Activated CD8-positive, alpha-beta T cell treated with anti-CD3 and anti-CD28 coated beads, Interleukin-2, amount 10 ng/mL, durations not matched to agents 7 days and 5 days (primary cell): ENCODE data around the gene NOL4L. TPM values are rescaled to one million over a fixed set of nuclear protein-coding genes. Genes with fewer than 3 reads are reported as not detected.

ENCODE experiments used
- ATAC-seq: fragments of 150-1000 bp; cut with Tn5 transposase; one replicate; pipeline ENCODE4 v1.10.0; 2021; ENCODE audit warnings: moderate library complexity
- CTCF ChIA-PET: fragments of 350-600 bp; sonication (Branson Sonifier 250); formaldehyde crosslinking; loops from one replicate; lab custom pipeline; 2021; ENCODE audit warnings: antibody characterized with exemption; lab: Charles Lee
- POLR2A ChIA-PET: fragments of 350-600 bp; sonication (Branson Sonifier 250); formaldehyde crosslinking; loops from one replicate; lab custom pipeline; 2021; ENCODE audit warnings: antibody characterized with exemption; lab: Charles Lee
- DNase-seq: peaks from one replicate; pipeline ENCODE4 v3.0.0-alpha.2; 2020
- H3K27ac Mint-ChIP-seq: one replicate; pipeline ENCODE4 v1.8.0; 2021; ENCODE audit warnings: mild to moderate bottlenecking, mixed read lengths
- H3K27me3 Mint-ChIP-seq: one replicate; pipeline ENCODE4 v1.8.0; 2021; ENCODE audit warnings: low read depth, mixed read lengths
- H3K36me3 Mint-ChIP-seq: one replicate; pipeline ENCODE4 v1.8.0; 2021; ENCODE audit warnings: low read depth, mixed read lengths
- H3K4me1 Mint-ChIP-seq: one replicate; pipeline ENCODE4 v1.8.0; 2021; ENCODE audit warnings: low read depth, mixed read lengths
- H3K4me3 Mint-ChIP-seq: one replicate; pipeline ENCODE4 v1.8.0; 2021; ENCODE audit warnings: mild to moderate bottlenecking, mixed read lengths
- H3K9me3 Mint-ChIP-seq: one replicate; pipeline ENCODE4 v1.8.0; 2022; ENCODE audit warnings: mixed read lengths; ENCODE audit not compliant: insufficient read depth
- total RNA-seq, 2 experiments: library from RNA; stranded (reverse); gene quantifications; one replicate each; pipeline ENCODE4 v1.2.3, GENCODE V29; 2021

Gene NOL4L
- 10 to 100 TPM; 22.2 to 24.5 TPM for total RNA-seq

- peak within 1 kb of the TSS; percentile 74 for H3K27ac Mint-ChIP-seq
- CTCF ChIA-PET = interaction anchor here (1.3 kb wide), 1 partner anchor 63 kb away, joined by 5 read pairs; no protein-coding TSS in a partner anchor
- H3K36me3 Mint-ChIP-seq = no peaks in the 10 kb centered on the region
- peak within 1 kb of the TSS; percentile 81 for H3K4me3 Mint-ChIP-seq
- ATAC-seq = peak; percentile 45
- peaks cover 46% of the 10 kb centered on the region for H3K4me1 Mint-ChIP-seq
- POLR2A ChIA-PET = interaction anchor here (0.5 to 2.6 kb wide), 4 partner anchors 42 to 364 kb away, joined by 3 to 11 read pairs (median 4); no protein-coding TSS in a partner anchor
- peaks cover 22% of the 10 kb centered on the region for H3K27me3 Mint-ChIP-seq
- DNase-seq = peak; percentile 53
- no peaks in the 10 kb centered on the region for H3K9me3 Mint-ChIP-seq
Measured at GRCh38 chr20:32585011-32585585, at the start of gene NOL4L. TSS of gene NOL4L (minus strand) at chr20:32585333. CDS start at chr20:32584890, 443 bp downstream.

DNA sequence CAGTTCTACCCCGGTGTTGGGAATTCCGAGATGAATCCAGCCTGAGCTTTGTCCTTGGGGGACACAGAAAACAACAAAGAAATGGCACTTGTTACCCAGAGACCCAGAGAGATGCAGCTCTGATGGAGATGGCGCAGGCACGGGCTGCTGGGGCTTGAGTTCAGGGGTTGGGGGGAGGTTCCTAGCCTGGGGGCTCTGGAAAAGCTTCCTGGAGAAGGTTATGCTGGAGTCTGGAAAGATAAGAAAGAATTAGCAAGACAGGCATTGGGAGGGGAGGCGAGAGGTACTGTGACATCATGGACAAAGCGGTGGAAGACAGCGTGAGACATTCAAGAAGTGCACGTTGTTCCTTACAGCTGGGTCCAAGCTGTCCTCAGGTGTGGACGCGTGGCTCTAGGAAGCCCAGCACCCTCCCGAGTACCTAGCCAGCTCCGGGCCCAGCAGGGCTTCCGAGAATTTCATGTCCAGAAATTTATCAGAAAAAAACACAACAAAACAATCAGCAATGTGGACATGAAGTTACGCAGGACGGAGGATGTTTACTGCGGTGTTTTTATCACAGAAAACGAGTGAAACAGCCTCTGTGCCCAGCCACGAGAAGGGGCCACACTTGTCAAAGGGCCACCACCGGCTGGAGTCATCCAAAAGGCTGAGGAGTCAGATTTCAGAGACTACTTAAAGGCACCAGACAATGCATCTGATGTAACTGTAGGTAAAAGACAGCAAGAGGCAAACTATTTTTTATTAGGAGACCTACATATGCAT is 49.1 kb upstream of the NOL4L start:
- no peak overlapping the region for H3K4me3 Mint-ChIP-seq
- no peaks in the 10 kb centered on the region for H3K9me3 Mint-ChIP-seq

GRCh38 chr20:32632461-32633354 is 47.6 kb upstream of the NOL4L start:
- no peak for ATAC-seq
- no peak for DNase-seq
- ChIA-PET POLR2A (interaction anchor here (0.6 kb wide), 1 partner anchor 86 kb away, joined by 3 read pairs; no protein-coding TSS in a partner anchor), CTCF (interaction anchor here (1.4 kb wide), 1 partner anchor 111 kb away, joined by 8 read pairs; no protein-coding TSS in a partner anchor)
- no peak overlapping the region for H3K4me3 Mint-ChIP-seq
- peaks cover 2% of the 10 kb centered on the region for H3K27me3 Mint-ChIP-seq
- no peak overlapping the region for H3K27ac Mint-ChIP-seq
- no peaks in the 10 kb centered on the region for H3K9me3 Mint-ChIP-seq
- H3K4me1 Mint-ChIP-seq = peaks cover 7% of the 10 kb centered on the region
- H3K36me3 Mint-ChIP-seq = no peaks in the 10 kb centered on the region

More for the DNA sequence above, 49.1 kb upstream of the NOL4L start:
- ATAC-seq (no peak), DNase-seq (no peak)
- Mint-ChIP-seq H3K4me1 (no peaks in the 10 kb centered on the region), H3K27ac (no peak overlapping the region), H3K27me3 (peaks cover 2% of the 10 kb centered on the region), H3K36me3 (no peaks in the 10 kb centered on the region)
- CTCF ChIA-PET = no interaction called here
- POLR2A ChIA-PET = no interaction called here

DNA sequence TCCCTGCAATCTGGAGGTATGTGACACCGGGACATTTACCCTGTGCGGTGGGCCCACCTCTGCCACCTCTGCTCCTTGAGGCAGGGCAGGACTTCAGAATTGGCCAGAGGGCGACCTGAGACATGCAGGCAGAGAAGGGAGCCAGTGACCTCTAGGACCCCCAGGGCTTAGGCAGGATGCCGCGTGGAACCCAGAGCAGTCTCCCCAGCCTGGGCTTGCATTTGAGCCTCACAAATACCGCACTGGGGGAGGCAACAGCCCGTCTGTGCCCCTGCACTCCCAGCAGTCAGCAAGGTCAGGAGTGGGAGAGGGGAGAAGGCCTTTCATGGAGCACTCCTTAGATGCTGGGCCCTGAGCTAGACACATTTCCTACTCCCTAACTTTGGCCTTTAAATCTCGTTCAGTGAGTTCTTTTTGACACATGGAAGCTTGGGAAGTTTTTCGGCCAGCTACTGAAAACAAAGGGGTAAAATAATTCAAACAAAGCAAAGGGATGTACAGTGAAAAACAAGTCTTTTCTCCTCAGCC is 46.9 kb upstream of the NOL4L start:
- POLR2A ChIA-PET = interaction anchor here (0.7 kb wide), 1 partner anchor 1059 kb away, joined by 3 read pairs; no protein-coding TSS in a partner anchor
- peaks cover 11% of the 10 kb centered on the region for H3K4me1 Mint-ChIP-seq
- no peaks in the 10 kb centered on the region for H3K36me3 Mint-ChIP-seq
- H3K27me3 Mint-ChIP-seq = peaks cover 2% of the 10 kb centered on the region
- CTCF ChIA-PET = interaction anchor here (1.4 kb wide), 1 partner anchor 110 kb away, joined by 8 read pairs; no protein-coding TSS in a partner anchor
- no peaks in the 10 kb centered on the region for H3K9me3 Mint-ChIP-seq
- DNase-seq (no peak), ATAC-seq (no peak)
- H3K27ac Mint-ChIP-seq = no peak overlapping the region
- no peak overlapping the region for H3K4me3 Mint-ChIP-seq

DNA sequence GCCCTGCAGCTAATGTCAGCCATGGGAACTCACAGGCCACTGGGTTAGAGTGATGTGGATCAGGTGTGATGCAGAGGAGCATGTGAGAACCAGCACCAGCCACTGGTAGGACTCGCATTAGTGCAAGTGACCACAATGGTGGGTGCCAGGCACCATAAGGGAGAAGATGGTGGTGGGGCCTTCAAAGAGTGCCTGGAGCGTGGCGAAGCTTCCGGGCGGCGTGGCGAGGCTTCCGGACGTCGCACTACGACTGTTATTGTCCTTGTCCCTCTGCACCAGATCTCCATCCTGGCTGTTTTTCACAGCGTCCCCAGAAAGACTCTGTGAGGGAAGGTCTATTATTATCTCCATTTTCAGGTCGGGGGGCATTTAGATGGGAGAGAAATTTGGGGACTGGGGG is 44.7 kb upstream of the NOL4L start:
- Mint-ChIP-seq H3K4me3 (no peak overlapping the region), H3K9me3 (no peaks in the 10 kb centered on the region), H3K4me1 (peaks cover 11% of the 10 kb centered on the region), H3K27me3 (peaks cover 2% of the 10 kb centered on the region), H3K27ac (no peak overlapping the region), H3K36me3 (no peaks in the 10 kb centered on the region)
- ATAC-seq = no peak
- no peak for DNase-seq
- ChIA-PET CTCF (interaction anchor here (1.2 to 1.9 kb wide), 2 partner anchors 23 to 107 kb away, joined by 4 to 7 read pairs; no protein-coding TSS in a partner anchor), POLR2A (no interaction called here)

- Mint-ChIP-seq H3K4me3 (no peak overlapping the region), H3K27me3 (peaks cover 2% of the 10 kb centered on the region), H3K4me1 (peaks cover 11% of the 10 kb centered on the region), H3K9me3 (no peaks in the 10 kb centered on the region), H3K36me3 (no peaks in the 10 kb centered on the region), H3K27ac (no peak overlapping the region)
- DNase-seq (no peak), ATAC-seq (no peak)
- POLR2A ChIA-PET = no interaction called here
- CTCF ChIA-PET = interaction anchor here (1.9 kb wide), 1 partner anchor 23 kb away, joined by 7 read pairs; no protein-coding TSS in a partner anchor
Measured at GRCh38 chr20:32628960-32629530, 43.9 kb upstream of the NOL4L start.

- peak; percentile 34 for DNase-seq
- H3K27me3 Mint-ChIP-seq = no peaks in the 10 kb centered on the region
- H3K4me3 Mint-ChIP-seq = no peak overlapping the region
- peaks cover 11% of the 10 kb centered on the region for H3K4me1 Mint-ChIP-seq
- peak; percentile 25 for ATAC-seq
- H3K27ac Mint-ChIP-seq = no peak overlapping the region
- ChIA-PET CTCF (interaction anchor here (1.1 to 1.3 kb wide), 6 partner anchors 26 to 106 kb away, joined by 3 to 6 read pairs (median 4); partner anchors contain the start of gene C20orf203), POLR2A (no interaction called here)
- no peaks in the 10 kb centered on the region for H3K9me3 Mint-ChIP-seq
- no peaks in the 10 kb centered on the region for H3K36me3 Mint-ChIP-seq
Measured at GRCh38 chr20:32626859-32627636, 41.9 kb upstream of the NOL4L start.

GRCh38 chr20:32626407-32626806 is 41.3 kb upstream of the NOL4L start:
- no peak for ATAC-seq

DNA sequence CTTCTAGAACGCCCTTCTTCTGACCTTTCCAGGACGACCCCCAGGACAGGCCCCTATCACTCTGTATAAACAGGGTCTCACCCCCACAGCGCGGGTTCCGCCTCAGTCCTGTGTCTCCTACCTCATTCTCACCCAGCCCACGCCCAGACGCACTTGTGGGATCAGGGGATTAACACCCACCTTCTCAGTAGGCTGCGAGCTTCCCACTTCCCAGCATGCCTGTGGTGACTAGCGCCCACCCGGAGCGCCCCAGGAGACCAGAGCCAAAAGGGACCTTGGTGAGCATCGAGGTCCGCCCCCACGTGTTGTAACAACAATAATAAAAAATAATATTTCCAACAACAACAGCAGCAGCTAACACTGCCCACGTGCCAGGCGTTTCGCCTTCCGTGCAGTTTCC is 40.9 kb upstream of the NOL4L start:
- H3K27ac Mint-ChIP-seq = no peak overlapping the region
- ChIA-PET CTCF (interaction anchor here (1.3 kb wide), 1 partner anchor 105 kb away, joined by 3 read pairs; no protein-coding TSS in a partner anchor), POLR2A (no interaction called here)
- no peak overlapping the region for H3K4me3 Mint-ChIP-seq
- DNase-seq = no peak
- H3K4me1 Mint-ChIP-seq = peaks cover 11% of the 10 kb centered on the region
- H3K36me3 Mint-ChIP-seq = no peaks in the 10 kb centered on the region
- H3K27me3 Mint-ChIP-seq = no peaks in the 10 kb centered on the region
- ATAC-seq = no peak
- H3K9me3 Mint-ChIP-seq = no peaks in the 10 kb centered on the region

More at GRCh38 chr20:32626407-32626806, 41.3 kb upstream of the NOL4L start:
- DNase-seq = no peak
- CTCF ChIA-PET = interaction anchor here (1.3 kb wide), 1 partner anchor 105 kb away, joined by 3 read pairs; no protein-coding TSS in a partner anchor
- Mint-ChIP-seq H3K27ac (no peak overlapping the region), H3K4me3 (no peak overlapping the region), H3K9me3 (no peaks in the 10 kb centered on the region), H3K27me3 (no peaks in the 10 kb centered on the region), H3K4me1 (peaks cover 11% of the 10 kb centered on the region), H3K36me3 (no peaks in the 10 kb centered on the region)
- POLR2A ChIA-PET = no interaction called here

DNA sequence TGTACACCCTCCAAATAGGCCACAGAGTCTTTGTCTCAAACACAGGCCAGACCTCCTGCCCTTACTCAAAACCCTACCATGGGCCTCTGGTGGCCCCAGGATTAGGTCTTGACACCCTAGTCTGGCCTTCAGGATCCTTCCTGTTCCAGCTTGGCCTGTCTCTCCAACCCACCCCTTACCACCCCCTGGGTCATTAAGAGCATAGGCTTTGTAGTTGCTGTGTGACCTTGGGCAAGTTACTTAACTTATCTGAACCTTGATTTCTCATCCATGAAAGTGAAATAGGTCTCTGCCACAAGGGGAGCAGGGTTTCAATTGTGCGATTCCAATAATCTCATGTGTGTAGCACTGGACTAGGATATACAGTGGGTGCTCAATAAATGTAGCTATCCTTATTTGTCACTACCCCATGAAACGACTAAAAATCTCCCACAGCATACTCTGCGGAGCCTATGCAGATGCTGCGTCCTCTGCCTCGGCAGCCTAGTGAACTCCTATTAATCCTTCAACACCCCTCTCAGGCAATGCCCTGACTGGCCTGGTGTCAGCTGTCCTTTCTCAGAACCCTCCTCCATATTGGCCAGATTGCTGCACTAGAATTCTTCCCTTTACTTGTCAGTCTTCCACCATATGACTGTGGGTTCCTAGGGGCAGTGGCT is 39.7 kb upstream of the NOL4L start:
- no peaks in the 10 kb centered on the region for H3K36me3 Mint-ChIP-seq
- H3K4me1 Mint-ChIP-seq = peaks cover 11% of the 10 kb centered on the region
- ChIA-PET POLR2A (no interaction called here), CTCF (no interaction called here)
- no peaks in the 10 kb centered on the region for H3K27me3 Mint-ChIP-seq
- ATAC-seq (no peak), DNase-seq (no peak)
- H3K4me3 Mint-ChIP-seq = no peak overlapping the region
- H3K27ac Mint-ChIP-seq = no peak overlapping the region
- no peaks in the 10 kb centered on the region for H3K9me3 Mint-ChIP-seq
